Left lobe of liver (tissue), 2 donors: ENCODE data around the gene PROC. TPM values are rescaled to one million over a fixed set of nuclear protein-coding genes. Genes with fewer than 3 reads are reported as not detected.

ENCODE experiments used
- ATAC-seq: fragments of 200-7000 bp; cut with Tn5 transposase; one replicate; pipeline ENCODE4 v1.9.1; 2020; ENCODE audit warnings: mild to moderate bottlenecking, moderate library complexity
- DNase-seq: peaks from one replicate; pipeline ENCODE4 v3.0.0-alpha.2; 2020; ENCODE audit warnings: low spot score
- total RNA-seq: library from RNA; stranded (reverse); gene quantifications from one replicate; pipeline ENCODE4 v1.2.1, GENCODE V29; 2021
- donor health status: DM: no; HTN: no; CAD: no; lungs with moderate emphysema.
- donor health status: DM: no; HTN: yes; CAD: no.

Gene PROC
- total RNA-seq, 1 donor from 2014 or later: 479 TPM

- no peak for DNase-seq
- peak; percentile 67 for ATAC-seq
Measured at GRCh38 chr2:127453392-127454171, 35.4 kb downstream of the PROC start.

DNA sequence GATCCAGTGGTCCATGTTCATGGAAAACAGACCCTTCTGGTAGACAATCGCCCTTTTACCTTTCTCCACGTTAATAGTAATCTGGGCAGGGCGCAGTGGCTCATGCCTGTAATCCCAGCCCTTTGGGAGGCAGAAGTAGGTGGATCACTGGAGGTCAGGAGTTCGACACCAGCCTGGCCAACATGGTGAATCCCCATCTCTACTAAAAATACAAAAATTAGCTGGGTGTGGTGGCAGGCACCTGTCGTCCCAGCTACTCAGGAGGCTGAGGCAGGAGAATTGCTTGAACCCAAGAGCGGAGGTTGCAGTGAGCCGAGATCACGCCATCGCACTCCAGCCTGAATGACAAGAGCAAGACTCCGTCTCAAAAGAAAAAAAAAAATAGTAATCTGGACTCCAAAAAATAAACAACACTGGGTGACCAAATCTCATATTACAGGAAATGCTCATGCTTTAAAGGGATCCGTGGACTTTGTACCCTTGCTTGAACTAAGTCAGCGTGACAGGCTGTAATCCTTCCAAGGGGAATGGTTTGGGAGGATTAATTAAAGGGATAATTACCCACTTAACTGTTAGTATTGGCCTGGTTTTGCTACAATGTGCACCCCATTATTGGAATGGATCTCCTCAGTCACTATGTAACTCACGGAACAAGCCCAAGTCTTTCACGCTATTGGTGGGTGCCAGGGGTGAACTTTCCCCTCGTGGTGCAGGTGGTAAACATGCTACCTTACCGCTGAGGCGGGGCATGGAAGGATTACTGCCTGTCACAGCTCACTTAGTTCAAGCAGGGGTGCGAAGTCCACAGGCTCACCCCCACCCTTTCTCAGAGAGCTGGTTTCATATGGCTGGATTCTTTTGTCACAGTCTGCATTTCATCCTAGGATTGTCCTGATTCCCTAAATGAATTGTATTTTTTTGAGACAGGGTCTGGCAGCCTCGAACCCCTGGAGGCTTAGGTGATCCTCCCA is 36.7 kb downstream of the PROC start:
- peak; percentile 87 for ATAC-seq
- DNase-seq: peak; percentile 95

DNA sequence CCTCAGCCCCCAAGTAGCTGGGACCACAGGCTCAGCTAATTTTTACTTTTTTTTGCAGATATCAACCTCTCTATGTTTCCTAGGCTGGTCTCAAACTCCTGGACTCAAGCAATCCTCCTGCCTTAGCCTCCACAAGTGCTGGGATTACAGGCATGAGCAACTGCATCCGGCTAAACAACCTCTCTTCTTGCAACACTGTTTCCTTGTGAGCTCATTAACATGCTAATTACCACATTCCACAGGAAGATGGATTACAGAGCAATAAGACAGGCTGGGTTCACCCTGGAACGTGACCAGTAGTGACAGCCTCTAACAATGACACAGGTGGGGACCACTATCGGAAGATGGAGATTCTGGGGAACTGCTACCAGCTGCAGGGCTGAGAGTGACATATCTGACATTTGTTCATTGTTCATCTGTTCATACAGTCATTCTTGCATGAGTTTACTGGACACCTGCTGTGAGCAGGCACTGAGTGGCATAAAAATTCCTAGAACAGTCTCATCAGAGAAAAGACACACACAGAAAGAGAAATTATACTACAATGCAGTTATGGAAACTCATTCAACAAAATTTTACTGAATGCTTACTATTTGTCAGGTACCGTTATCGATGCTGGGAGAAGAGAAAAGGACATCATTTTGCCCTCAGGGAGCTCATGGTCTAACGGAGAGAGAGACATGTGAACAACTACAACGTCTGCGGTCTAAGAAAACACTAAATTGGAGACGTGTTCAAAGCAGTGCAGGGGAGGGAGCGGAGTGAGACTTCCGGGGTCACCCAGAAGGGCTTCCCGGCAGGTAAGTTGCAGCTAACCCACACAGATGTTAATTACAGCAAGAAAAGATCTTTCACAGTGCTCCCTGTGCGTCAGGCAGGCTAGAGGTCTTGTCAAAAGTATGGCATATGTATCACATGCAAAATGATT is 37.6 kb downstream of the PROC start:
- ATAC-seq: peak; percentile 6

GRCh38 chr2:127456960-127457359 is 38.7 kb downstream of the PROC start:
- no peak for DNase-seq
- ATAC-seq: no peak

More for the DNA sequence above, 37.6 kb downstream of the PROC start:
- no peak for DNase-seq

GRCh38 chr2:127462461-127462860 is 44.2 kb downstream of the PROC start:
- DNase-seq (no peak), ATAC-seq (no peak)

DNA sequence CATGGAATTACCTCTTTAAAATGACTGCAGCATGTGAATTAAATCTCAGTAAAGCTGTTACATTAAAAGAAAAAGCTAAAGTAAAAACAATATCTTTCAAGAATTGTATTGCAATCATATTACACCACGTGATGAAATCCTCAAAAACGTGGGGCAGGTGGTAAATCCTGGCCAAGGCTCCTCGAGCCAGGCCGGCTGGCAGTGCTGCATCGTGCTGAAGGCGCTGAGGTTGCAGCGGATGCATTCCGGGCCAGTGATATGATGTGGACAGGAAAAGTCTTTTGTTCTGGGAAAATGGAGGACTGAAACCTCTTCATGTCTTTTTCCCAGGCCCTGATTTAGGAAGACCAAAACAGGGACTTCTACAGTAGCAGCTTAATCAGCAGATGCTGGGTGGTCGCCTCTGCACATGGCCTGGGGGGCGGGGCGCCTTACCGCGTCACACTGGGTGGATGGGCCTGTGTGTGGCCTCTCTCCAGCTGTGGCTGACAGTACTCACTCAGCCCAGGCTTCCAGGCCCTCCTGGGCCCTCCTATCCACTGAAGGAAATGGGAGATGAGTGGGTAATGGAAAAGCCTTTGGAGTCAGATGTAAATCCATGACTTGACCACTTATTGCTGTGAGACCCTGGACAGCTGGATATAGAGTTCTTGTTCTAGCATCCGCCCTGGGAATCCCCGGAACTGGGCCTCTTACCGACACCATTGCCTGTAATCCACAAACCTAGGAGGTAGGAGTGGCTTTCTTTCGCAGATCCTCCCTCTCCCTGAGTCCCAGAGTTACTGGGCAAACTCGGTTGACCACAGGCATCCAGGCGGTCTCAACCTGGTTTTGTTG is 45.1 kb downstream of the PROC start:
- no peak for DNase-seq
- peak; percentile 19 for ATAC-seq

DNA sequence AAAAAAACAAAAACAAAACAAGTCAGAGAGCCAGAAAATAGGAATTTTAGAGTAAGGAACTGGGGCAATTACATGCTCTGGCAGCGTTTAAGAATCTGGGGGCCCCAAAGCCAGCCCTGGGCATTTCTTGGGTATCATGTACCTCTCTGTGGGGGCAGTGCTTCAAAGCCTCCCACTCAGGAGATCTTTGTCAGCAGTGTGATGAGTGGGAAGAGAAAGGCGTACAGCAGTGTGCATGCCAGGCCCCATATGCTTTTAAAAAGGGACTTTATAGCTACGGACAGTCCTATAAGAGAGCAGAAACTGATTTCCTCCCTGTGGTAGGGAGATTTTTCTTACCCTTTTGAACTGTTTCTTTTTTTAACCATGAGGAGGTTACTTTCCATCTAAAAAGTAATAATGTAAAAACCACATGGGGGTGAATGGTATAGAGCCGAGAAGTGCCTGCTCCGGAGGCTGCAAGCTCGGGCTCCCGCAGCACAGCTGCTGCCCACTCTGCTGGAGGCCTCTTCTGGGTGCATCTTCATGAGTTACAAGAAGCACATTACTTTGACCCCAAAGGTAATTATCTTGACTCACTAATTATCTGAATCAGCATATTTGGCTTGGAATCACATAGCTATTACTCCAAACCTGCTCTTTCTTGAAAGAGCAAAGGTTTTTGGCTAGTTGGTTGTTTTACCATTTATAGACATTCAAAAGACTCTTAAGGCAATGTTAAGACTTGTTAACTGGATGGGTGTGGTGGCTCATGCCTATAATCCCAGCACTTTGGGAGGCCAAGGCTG is 46.4 kb downstream of the PROC start:
- no peak for DNase-seq

GRCh38 chr2:127465258-127465657 is 47.0 kb downstream of the PROC start:
- ATAC-seq (no peak), DNase-seq (no peak)

More for the DNA sequence above, 46.4 kb downstream of the PROC start:
- ATAC-seq: no peak

- ATAC-seq (no peak), DNase-seq (no peak)
Measured at GRCh38 chr2:127469051-127469450, 50.8 kb downstream of the PROC start.

DNA sequence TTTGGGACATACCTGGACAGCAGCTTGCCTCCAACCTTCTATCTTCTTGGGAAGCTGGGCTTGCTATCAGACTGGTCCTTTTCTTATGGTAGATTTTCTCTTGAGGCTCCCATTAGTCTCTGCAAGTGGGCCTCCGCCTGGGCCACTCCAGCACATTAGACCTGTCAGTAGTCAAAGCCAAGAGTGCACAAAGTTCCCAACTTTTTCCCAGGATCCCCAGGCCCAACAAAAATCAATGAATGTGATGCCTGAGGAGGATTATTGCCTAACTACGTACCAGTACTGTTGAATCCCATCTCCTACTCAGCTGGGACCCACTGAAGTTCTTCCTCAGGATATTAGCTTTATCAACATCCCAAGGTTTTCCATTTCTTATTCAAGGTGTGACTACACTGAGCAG is 51.7 kb downstream of the PROC start:
- ATAC-seq (peak; percentile 36), DNase-seq (no peak)

DNA sequence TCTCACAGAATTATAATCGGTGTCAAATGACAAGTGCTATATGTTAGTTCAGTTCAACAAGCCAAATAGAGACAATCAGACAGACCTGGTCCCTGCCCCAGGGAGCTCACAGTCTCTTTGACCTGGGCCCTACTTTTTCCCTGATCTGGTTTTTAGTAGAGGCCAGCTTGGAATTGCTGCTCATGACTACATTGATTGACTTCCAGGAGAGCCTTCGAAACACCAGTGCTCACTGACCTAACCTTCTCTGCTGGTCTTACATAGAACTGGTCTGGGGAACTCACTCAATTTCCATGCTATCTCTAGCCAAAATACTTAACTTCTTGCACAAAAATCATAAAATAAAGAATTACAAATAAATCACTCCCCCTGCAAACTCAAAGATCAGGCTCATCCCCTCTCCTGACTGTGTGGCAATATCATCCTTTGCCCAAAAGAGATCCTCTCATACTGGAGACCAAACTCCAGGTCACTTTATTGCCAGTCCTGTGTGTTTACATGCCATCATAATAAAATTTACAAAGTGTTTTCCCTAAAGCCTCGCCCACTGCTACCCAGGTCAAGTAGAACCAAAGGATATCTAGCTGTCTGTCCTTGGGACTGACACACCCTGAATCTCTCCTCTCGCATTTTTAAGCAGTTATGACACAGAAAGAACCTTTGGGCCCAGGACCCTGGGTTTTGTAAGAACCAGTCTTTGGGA is 53.2 kb downstream of the PROC start:
- no peak for DNase-seq
- peak; percentile 84 for ATAC-seq

DNA sequence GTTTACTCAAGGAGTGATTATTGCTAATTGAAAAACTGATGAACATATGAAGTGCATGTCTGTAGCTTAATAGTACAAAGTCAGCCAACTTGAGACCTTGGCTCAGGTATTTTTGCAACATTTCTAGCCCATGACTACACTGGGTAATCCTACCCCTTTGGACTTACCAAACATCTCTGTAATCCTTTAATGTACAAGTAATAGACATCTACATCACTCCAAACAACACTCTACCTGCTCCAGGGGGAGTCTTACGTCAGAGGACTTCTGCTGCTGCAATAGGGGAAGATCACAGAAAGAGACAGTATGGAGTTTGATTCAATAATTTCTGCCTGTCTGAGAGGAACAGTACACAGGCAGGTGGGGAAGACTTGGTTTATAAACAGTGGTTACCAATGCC is 54.0 kb downstream of the PROC start:
- no peak for ATAC-seq

GRCh38 chr2:127475788-127476187 is 57.6 kb downstream of the PROC start:
- no peak for ATAC-seq
- DNase-seq: no peak

More for the DNA sequence above, 54.0 kb downstream of the PROC start:
- no peak for DNase-seq

Other genes with a start within 250 kb of the PROC start
- gene CYP27C1, start 198.1 kb upstream of the PROC start, total RNA-seq: 0.05 TPM
- 15.1 TPM for gene ERCC3, start 124.3 kb upstream of the PROC start, total RNA-seq
- gene MAP3K2, start 30.5 kb upstream of the PROC start, total RNA-seq: 48.9 TPM
- gene IWS1, start 108.1 kb downstream of the PROC start, total RNA-seq: 19.1 TPM
- gene MYO7B, start 117.3 kb downstream of the PROC start, total RNA-seq: 0.63 TPM
- gene GPR17, start 227.7 kb downstream of the PROC start, total RNA-seq: not detected